Chondrocyte (in vitro differentiated cells): Measurements from ENCODE around the gene LIPK. TPM values are rescaled to one million over a fixed set of nuclear protein-coding genes. Genes with fewer than 3 reads are reported as not detected.

Source experiments
- DNase-seq: peaks from one replicate; pipeline ENCODE4 v3.0.0; 2021; ENCODE audit warnings: mixed read lengths, low spot score
- H3K27ac Mint-ChIP-seq: one replicate; pipeline ENCODE4 v1.8.0; 2021; ENCODE audit warnings: mild to moderate bottlenecking, moderate library complexity, mixed read lengths; ENCODE audit not compliant: unreplicated experiment
- H3K27me3 Mint-ChIP-seq: 2 replicates; pipeline ENCODE4 v1.8.0; 2021; ENCODE audit warnings: low read depth, mixed read lengths
- H3K36me3 Mint-ChIP-seq: 2 replicates; pipeline ENCODE4 v1.8.0; 2021; ENCODE audit warnings: low read depth, mixed read lengths
- H3K4me1 Mint-ChIP-seq: 2 replicates; pipeline ENCODE4 v1.8.0; 2021; ENCODE audit warnings: low read depth, mild to moderate bottlenecking, mixed read lengths
- H3K4me3 Mint-ChIP-seq: one replicate; pipeline ENCODE4 v1.8.0; 2021; ENCODE audit warnings: mild to moderate bottlenecking, moderate library complexity, mixed read lengths; ENCODE audit not compliant: unreplicated experiment
- H3K9me3 Mint-ChIP-seq: 2 replicates; pipeline ENCODE4 v1.8.0; 2021; ENCODE audit warnings: low read depth, mixed read lengths
- CTCF ChIP-seq: fragments of 200-600 bp; sonication (generic); IDR thresholded peaks from 2 replicates; pipeline ENCODE4 v1.5.0; 2021; ENCODE audit warnings: antibody characterized with exemption, mild to moderate bottlenecking, moderate library complexity
- total RNA-seq: library from RNA; stranded (reverse); gene quantifications from 3 replicates; pipeline ENCODE4 v1.2.1, GENCODE V29; 2021

Gene LIPK
- total RNA-seq, 1 donor from 2014 or later = not detected

GRCh38 chr10:88721392-88721791 is 15.3 kb downstream of the LIPK start:
- no peak overlapping the region for H3K4me3 Mint-ChIP-seq
- TF ChIP-seq CTCF = no peak

GRCh38 chr10:88725798-88726197 is 19.7 kb downstream of the LIPK start:
- Mint-ChIP-seq H3K27me3 (peaks cover 30% of the 10 kb centered on the region), H3K4me1 (no peaks in the 10 kb centered on the region), H3K9me3 (no peaks in the 10 kb centered on the region), H3K27ac (no peak overlapping the region), H3K4me3 (no peak overlapping the region), H3K36me3 (no peaks in the 10 kb centered on the region)
- no peak for TF ChIP-seq CTCF
- no peak for DNase-seq

More at GRCh38 chr10:88721392-88721791, 15.3 kb downstream of the LIPK start:
- Mint-ChIP-seq H3K27me3 (peaks cover 28% of the 10 kb centered on the region), H3K36me3 (no peaks in the 10 kb centered on the region), H3K4me1 (no peaks in the 10 kb centered on the region), H3K9me3 (no peaks in the 10 kb centered on the region), H3K27ac (no peak overlapping the region)
- no peak for DNase-seq

- Mint-ChIP-seq H3K36me3 (no peaks in the 10 kb centered on the region), H3K9me3 (no peaks in the 10 kb centered on the region)
These were observed 22.2 kb downstream of the LIPK start for GRCh38 chr10:88728107-88728763.

GRCh38 chr10:88730864-88731263 is 24.8 kb downstream of the LIPK start:
- Mint-ChIP-seq H3K4me1 (no peaks in the 10 kb centered on the region), H3K36me3 (no peaks in the 10 kb centered on the region), H3K27me3 (peaks cover 17% of the 10 kb centered on the region), H3K9me3 (no peaks in the 10 kb centered on the region), H3K4me3 (no peak overlapping the region), H3K27ac (no peak overlapping the region)
- no peak for DNase-seq
- no peak for TF ChIP-seq CTCF

More at GRCh38 chr10:88728107-88728763, 22.2 kb downstream of the LIPK start:
- H3K27ac Mint-ChIP-seq = no peak overlapping the region
- H3K4me1 Mint-ChIP-seq = no peaks in the 10 kb centered on the region
- peak; percentile 39 for TF ChIP-seq CTCF
- no peak overlapping the region for H3K4me3 Mint-ChIP-seq
- H3K27me3 Mint-ChIP-seq = peaks cover 27% of the 10 kb centered on the region
- peak; percentile 83 for DNase-seq

- no peak overlapping the region for H3K4me3 Mint-ChIP-seq
- no peak for TF ChIP-seq CTCF
- H3K9me3 Mint-ChIP-seq = no peaks in the 10 kb centered on the region
- H3K36me3 Mint-ChIP-seq = no peaks in the 10 kb centered on the region
- DNase-seq = no peak
- no peak overlapping the region for H3K27ac Mint-ChIP-seq
- no peaks in the 10 kb centered on the region for H3K4me1 Mint-ChIP-seq
- H3K27me3 Mint-ChIP-seq = peaks cover 13% of the 10 kb centered on the region
These were observed 25.2 kb downstream of the LIPK start for GRCh38 chr10:88731296-88731695.
